Measurements from ENCODE around the gene STK39. TPM values are rescaled to one million over a fixed set of nuclear protein-coding genes. Genes with fewer than 3 reads are reported as not detected.

Gene STK39
- total RNA-seq, 1 donor from 2014 or later = 28.2 TPM

DNA sequence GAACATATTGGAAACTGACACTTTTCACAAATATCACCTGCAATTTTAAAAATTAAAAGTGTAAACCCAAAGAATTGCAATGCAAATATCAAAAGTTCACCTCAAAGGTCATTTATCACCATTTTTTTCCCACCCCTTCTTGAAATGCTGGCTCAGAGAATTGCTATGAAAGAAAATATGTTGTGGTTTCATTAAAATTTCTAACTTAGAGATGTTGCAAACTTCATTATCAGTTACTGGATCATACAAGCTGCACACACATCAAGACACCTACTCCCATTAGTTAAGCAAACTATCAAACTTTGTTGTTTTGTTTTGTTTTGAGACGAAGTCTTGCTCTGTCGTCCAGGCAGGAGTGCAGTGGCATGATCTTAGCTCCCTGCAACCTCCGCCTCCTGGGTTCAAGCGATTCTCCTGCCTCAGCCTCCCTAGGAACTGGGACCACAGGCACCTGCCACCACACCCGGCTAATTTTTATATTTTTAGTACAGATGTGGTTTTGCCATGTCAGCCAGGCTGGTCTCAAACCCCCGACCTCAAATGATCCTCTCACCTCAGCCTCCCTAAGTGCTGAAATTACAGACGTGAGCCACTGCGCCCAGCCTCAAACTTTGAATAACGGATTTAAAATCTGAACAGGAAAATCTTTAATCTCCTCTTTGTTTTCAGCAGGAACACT is 37.0 kb downstream of the STK39 start:
- no peak for DNase-seq (ENCODE audit: low read depth, low spot score)
- Mint-ChIP-seq H3K36me3 (ENCODE audit: low read depth) (peaks cover 8% of the 10 kb centered on the region), H3K4me1 (peaks cover 6% of the 10 kb centered on the region), H3K27ac (ENCODE audit: unreplicated experiment) (no peak overlapping the region), H3K4me3 (no peak overlapping the region), H3K27me3 (ENCODE audit: low read depth) (no peaks in the 10 kb centered on the region), H3K9me3 (no peaks in the 10 kb centered on the region)
- TF ChIP-seq, protein P1, sequence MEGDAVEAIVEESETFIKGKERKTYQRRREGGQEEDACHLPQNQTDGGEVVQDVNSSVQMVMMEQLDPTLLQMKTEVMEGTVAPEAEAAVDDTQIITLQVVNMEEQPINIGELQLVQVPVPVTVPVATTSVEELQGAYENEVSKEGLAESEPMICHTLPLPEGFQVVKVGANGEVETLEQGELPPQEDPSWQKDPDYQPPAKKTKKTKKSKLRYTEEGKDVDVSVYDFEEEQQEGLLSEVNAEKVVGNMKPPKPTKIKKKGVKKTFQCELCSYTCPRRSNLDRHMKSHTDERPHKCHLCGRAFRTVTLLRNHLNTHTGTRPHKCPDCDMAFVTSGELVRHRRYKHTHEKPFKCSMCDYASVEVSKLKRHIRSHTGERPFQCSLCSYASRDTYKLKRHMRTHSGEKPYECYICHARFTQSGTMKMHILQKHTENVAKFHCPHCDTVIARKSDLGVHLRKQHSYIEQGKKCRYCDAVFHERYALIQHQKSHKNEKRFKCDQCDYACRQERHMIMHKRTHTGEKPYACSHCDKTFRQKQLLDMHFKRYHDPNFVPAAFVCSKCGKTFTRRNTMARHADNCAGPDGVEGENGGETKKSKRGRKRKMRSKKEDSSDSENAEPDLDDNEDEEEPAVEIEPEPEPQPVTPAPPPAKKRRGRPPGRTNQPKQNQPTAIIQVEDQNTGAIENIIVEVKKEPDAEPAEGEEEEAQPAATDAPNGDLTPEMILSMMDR (conservative IDR thresholded peaks at IDR 0.05) = no peak

GRCh38 chr2:168208652-168209051 is 38.7 kb downstream of the STK39 start:
- H3K4me1 Mint-ChIP-seq = peaks cover 5% of the 10 kb centered on the region
- peaks cover 3% of the 10 kb centered on the region for H3K9me3 Mint-ChIP-seq
- no peak for DNase-seq (ENCODE audit: low read depth, low spot score)
- H3K27me3 Mint-ChIP-seq (ENCODE audit: low read depth) = no peaks in the 10 kb centered on the region
- no peak overlapping the region for H3K27ac Mint-ChIP-seq (ENCODE audit: unreplicated experiment)
- TF ChIP-seq, protein P1 (conservative IDR thresholded peaks at IDR 0.05) = no peak
- peaks cover 12% of the 10 kb centered on the region for H3K36me3 Mint-ChIP-seq (ENCODE audit: low read depth)
- H3K4me3 Mint-ChIP-seq = no peak overlapping the region

DNA sequence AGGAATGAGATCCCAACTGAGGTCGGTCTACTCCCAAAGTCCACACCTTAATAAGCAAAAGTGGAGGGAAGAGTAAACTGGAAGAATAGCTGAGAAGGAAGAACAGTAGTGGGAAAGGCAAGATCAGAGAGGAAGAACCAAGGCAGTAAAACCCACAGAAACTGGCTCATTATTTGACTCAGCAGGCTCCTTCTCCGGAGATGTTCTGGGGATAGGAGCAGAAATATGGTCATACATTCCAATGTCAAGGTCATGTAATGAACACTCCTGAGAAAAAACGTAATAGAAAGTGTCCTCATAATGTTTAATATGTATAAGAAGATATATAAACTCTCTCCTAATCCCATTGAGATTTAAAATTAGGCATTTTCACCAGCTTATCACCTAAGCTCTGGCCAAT is 39.5 kb downstream of the STK39 start:
- Mint-ChIP-seq H3K27me3 (ENCODE audit: low read depth) (no peaks in the 10 kb centered on the region), H3K36me3 (ENCODE audit: low read depth) (peaks cover 17% of the 10 kb centered on the region), H3K4me3 (no peak overlapping the region), H3K27ac (ENCODE audit: unreplicated experiment) (no peak overlapping the region), H3K4me1 (peaks cover 9% of the 10 kb centered on the region), H3K9me3 (peaks cover 3% of the 10 kb centered on the region)
- DNase-seq (ENCODE audit: low read depth, low spot score) = no peak
- TF ChIP-seq, protein P1 (conservative IDR thresholded peaks at IDR 0.05) = no peak

- H3K9me3 Mint-ChIP-seq = peaks cover 3% of the 10 kb centered on the region
- H3K36me3 Mint-ChIP-seq (ENCODE audit: low read depth) = peaks cover 24% of the 10 kb centered on the region
- H3K4me1 Mint-ChIP-seq = peaks cover 30% of the 10 kb centered on the region
- H3K4me3 Mint-ChIP-seq = no peak overlapping the region
- DNase-seq (ENCODE audit: low read depth, low spot score) = no peak
- TF ChIP-seq, protein P1 (conservative IDR thresholded peaks at IDR 0.05) = no peak
- peak overlapping the region; percentile 24 for H3K27ac Mint-ChIP-seq (ENCODE audit: unreplicated experiment)
- H3K27me3 Mint-ChIP-seq (ENCODE audit: low read depth) = no peaks in the 10 kb centered on the region
Observed at GRCh38 chr2:168203762-168204693, 43.4 kb downstream of the STK39 start.

DNA sequence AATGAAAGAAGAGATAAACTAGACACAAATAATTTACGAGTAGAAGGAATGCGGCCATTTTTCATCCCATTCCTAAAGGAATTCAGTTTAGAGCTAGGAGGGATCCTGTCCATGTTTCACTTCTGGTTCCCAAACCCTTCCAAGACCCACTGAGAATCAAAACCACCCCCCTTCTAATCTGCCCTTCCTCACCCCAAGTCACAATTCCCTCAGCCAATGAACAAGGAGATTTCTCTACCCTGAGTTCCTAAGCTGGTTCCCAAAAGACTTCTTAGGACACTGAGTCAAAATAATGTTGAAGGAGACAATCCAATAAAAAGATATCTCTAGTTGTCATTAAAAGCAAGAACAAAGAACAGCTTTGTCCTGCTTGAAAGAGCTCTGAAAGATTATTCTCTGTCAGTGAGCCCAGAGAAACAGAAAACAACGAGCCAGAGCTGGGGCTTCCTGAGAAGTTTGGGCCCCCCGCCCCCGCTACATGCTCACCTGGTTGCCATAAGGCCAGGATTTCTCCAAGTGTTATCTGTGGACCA is 45.7 kb downstream of the STK39 start:
- H3K9me3 Mint-ChIP-seq = peaks cover 5% of the 10 kb centered on the region
- H3K27me3 Mint-ChIP-seq (ENCODE audit: low read depth) = no peaks in the 10 kb centered on the region
- peaks cover 24% of the 10 kb centered on the region for H3K36me3 Mint-ChIP-seq (ENCODE audit: low read depth)
- H3K4me1 Mint-ChIP-seq = peaks cover 30% of the 10 kb centered on the region
- H3K27ac Mint-ChIP-seq (ENCODE audit: unreplicated experiment) = peak overlapping the region; percentile 83
- TF ChIP-seq, protein P1 (conservative IDR thresholded peaks at IDR 0.05) = no peak
- no peak for DNase-seq (ENCODE audit: low read depth, low spot score)
- peak overlapping the region; percentile 52 for H3K4me3 Mint-ChIP-seq

Data from neural crest cell (in vitro differentiated cells).